CD4-positive, alpha-beta T cell (primary cell): ENCODE measurements around the gene SARM1. TPM values are rescaled to one million over a fixed set of nuclear protein-coding genes. Genes with fewer than 3 reads are reported as not detected.

Experiments
- ATAC-seq: fragments of 200-7000 bp; cut with Tn5 transposase; one replicate; pipeline ENCODE4 v1.10.0; 2022; ENCODE audit warnings: mild to moderate bottlenecking; ENCODE audit not compliant: poor library complexity
- CTCF ChIA-PET: fragments of 350-600 bp; sonication (Branson Sonifier 250); formaldehyde crosslinking; loops from one replicate; lab custom pipeline; 2021; ENCODE audit warnings: antibody characterized with exemption, inconsistent platforms; lab: Charles Lee
- POLR2A ChIA-PET: fragments of 350-600 bp; sonication (Branson Sonifier 250); formaldehyde crosslinking; loops from one replicate; lab custom pipeline; 2021; ENCODE audit warnings: antibody characterized with exemption, inconsistent platforms; lab: Charles Lee
- DNase-seq, 14 experiments: peaks; one replicate each; pipeline ENCODE4 v3.0.0-alpha.2; 2013 to 2020; ENCODE audit warnings: mixed read lengths in 2 of 14
- H3K27ac ChIP-seq, 2 donors: one replicate each; pipeline versions ENCODE4 v1.5.1 to v1.7.0; 2013; ENCODE audit warnings: low read length in 2 of 2, low read depth in 1 of 2, mild to moderate bottlenecking in 1 of 2
- H3K27me3 ChIP-seq, 2 experiments: 1 replicate in 1 of 2; 2 replicates in 1 of 2; pipeline versions ENCODE4 v1.6.1 to v1.7.0; 2013; ENCODE audit warnings: low read length in 2 of 2, control low read depth in 1 of 2, mild to moderate bottlenecking in 1 of 2, moderate library complexity in 1 of 2; ENCODE audit not compliant: insufficient read depth in 2 of 2, control insufficient read depth in 1 of 2
- H3K36me3 ChIP-seq: one replicate; pipeline ENCODE4 v1.6.1; 2013; ENCODE audit warnings: low read length, control low read depth; ENCODE audit not compliant: insufficient read depth
- H3K4me1 ChIP-seq: one replicate; pipeline ENCODE4 v1.6.1; 2013; ENCODE audit warnings: low read length, control low read depth; ENCODE audit not compliant: insufficient read depth
- H3K4me3 ChIP-seq: one replicate; pipeline ENCODE4 v1.5.1; 2013; ENCODE audit warnings: mild to moderate bottlenecking, low read length, moderate library complexity
- H3K9me3 ChIP-seq, 2 experiments: 1 replicate in 1 of 2; 2 replicates in 1 of 2; pipeline versions ENCODE4 v1.6.1 to v1.7.0; 2013; ENCODE audit warnings: low read length in 2 of 2, mild to moderate bottlenecking in 2 of 2, control low read depth in 1 of 2, moderate library complexity in 1 of 2; ENCODE audit not compliant: control insufficient read depth in 1 of 2, insufficient read depth in 1 of 2
- H3K27ac Mint-ChIP-seq: one replicate; pipeline ENCODE4 v1.8.0; 2020; ENCODE audit warnings: mixed read lengths
- H3K27me3 Mint-ChIP-seq: one replicate; pipeline ENCODE4 v1.8.0; 2021; ENCODE audit warnings: mixed read lengths
- H3K36me3 Mint-ChIP-seq: one replicate; pipeline ENCODE4 v1.8.0; 2021; ENCODE audit warnings: low read depth, mixed read lengths
- H3K4me1 Mint-ChIP-seq: one replicate; pipeline ENCODE4 v1.8.0; 2021; ENCODE audit warnings: low read depth, mixed read lengths
- H3K4me3 Mint-ChIP-seq: one replicate; pipeline ENCODE4 v1.8.0; 2020; ENCODE audit warnings: mild to moderate bottlenecking, mixed read lengths
- H3K9me3 Mint-ChIP-seq: one replicate; pipeline ENCODE4 v1.8.0; 2020; ENCODE audit warnings: mixed read lengths
- intact Hi-C, 2 experiments: fragments of 100-400 bp; cut with DNase I in 1 of 2; cut with micrococcal nuclease in 1 of 2; formaldehyde crosslinking; loops; one replicate each; pipeline versions ENCODE4 v1.15.1 to v1.9.0; 2023 to 2025; cut with DNase I, micrococcal nuclease
- polyA plus RNA-seq, 2 donors: library from polyadenylated mRNA; unstranded; fragments of 120-200 nt; gene quantifications; one replicate each; pipeline ENCODE4 v1.2.1, GENCODE V29; 2013
- total RNA-seq, 174 experiments: library from RNA in 2 of 174; stranded (reverse) in 2 of 174; gene quantifications; one replicate each; pipeline ENCODE4 v1.2.3 and lab custom pipeline; 2021 to 2026
- TF ChIP-seq, protein P1 (sequence below): fragments of 200-600 bp; IDR thresholded peaks from one replicate; pipeline ENCODE4 v1.8.0; 2022; ENCODE audit warnings: antibody characterized with exemption, mild to moderate bottlenecking

SARM1 gene
- total RNA-seq, result 10 to 100 TPM; 12.5 to 15.4 TPM
- 14.8 TPM for polyA plus RNA-seq (2013, experiment 1 of 2)
- 18.6 TPM for polyA plus RNA-seq (2013, experiment 2 of 2)
- 11.9 to 96.1 (median 50.9) reads per million in 172 experiments for total RNA-seq (lab: John Stamatoyannopoulos, UW)

DNA sequence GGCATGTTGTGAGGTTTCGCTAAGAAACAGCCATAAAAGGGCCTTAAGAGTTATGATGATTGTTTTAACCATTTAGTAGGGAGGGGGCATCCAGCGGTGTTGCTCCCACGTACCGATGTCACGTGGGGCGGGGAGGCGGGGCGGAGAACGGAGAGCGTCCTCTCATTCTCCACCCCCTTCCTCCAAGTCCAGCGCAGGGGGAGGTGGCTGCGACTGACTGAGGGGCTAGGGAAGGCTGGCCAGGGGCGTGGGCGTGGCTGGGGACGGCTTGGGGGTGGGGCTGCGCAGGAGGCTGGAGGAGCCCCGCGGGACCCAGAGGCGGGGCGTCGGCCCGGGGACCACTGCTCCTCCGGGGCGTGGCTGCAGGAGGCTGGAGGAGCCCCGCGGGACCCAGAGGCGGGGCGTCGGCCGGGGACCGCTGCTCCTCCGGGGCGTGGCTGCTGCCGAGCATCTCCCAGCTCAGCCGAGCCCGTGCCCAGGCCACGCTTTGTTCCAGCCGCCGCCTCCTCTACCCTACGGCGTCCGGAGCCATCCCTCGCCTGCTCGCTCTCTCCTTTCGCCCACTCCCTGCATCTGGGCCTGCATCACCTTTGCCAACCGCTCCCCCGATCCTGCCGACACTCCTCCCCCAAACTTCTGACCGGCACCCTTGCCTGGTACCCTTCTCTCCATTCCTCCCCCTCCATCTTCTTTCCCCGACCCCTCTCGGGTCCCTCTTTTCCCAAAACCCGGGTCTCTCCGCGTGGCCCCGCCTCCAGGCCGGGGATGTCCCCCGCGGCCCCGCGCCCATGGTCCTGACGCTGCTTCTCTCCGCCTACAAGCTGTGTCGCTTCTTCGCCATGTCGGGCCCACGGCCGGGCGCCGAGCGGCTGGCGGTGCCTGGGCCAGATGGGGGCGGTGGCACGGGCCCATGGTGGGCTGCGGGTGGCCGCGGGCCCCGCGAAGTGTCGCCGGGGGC lies at the start of gene SARM1:
Gene SARM1, plus strand, starts transcription at position 450 of the 958 bp plus-strand sequence. Its CDS starts 339 bp downstream, at position 789.
- H3K4me3 ChIP-seq, result peak within 1 kb of the TSS; percentile 83
- H3K4me1 ChIP-seq, result peaks cover 22% of the 10 kb centered on the region
- peak within 1 kb of the TSS; percentile 59 to 91 for H3K27ac ChIP-seq
- ChIA-PET POLR2A (interaction anchor here (1.7 to 6.1 kb wide), 4 partner anchors 14 to 53 kb away, joined by 6 to 34 read pairs (median 22); partner anchors contain the start of genes IFT20, POLDIP2, TMEM97 and TNFAIP1), CTCF (interaction anchor here (0.7 to 1.8 kb wide), 3 partner anchors 45 to 772 kb away, joined by 3 to 4 read pairs (median 3); no protein-coding TSS in a partner anchor)
- peaks cover 4% of the 10 kb centered on the region for H3K36me3 Mint-ChIP-seq
- H3K9me3 Mint-ChIP-seq, result no peaks in the 10 kb centered on the region
- H3K27ac Mint-ChIP-seq, result peak within 1 kb of the TSS; percentile 75
- TF ChIP-seq, protein P1, sequence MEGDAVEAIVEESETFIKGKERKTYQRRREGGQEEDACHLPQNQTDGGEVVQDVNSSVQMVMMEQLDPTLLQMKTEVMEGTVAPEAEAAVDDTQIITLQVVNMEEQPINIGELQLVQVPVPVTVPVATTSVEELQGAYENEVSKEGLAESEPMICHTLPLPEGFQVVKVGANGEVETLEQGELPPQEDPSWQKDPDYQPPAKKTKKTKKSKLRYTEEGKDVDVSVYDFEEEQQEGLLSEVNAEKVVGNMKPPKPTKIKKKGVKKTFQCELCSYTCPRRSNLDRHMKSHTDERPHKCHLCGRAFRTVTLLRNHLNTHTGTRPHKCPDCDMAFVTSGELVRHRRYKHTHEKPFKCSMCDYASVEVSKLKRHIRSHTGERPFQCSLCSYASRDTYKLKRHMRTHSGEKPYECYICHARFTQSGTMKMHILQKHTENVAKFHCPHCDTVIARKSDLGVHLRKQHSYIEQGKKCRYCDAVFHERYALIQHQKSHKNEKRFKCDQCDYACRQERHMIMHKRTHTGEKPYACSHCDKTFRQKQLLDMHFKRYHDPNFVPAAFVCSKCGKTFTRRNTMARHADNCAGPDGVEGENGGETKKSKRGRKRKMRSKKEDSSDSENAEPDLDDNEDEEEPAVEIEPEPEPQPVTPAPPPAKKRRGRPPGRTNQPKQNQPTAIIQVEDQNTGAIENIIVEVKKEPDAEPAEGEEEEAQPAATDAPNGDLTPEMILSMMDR, result no peak
- H3K4me3 Mint-ChIP-seq, result peak within 1 kb of the TSS; percentile 98
- no peaks in the 10 kb centered on the region for H3K36me3 ChIP-seq
- H3K27me3 Mint-ChIP-seq, result no peaks in the 10 kb centered on the region
- H3K27me3 ChIP-seq, result no peaks in the 10 kb centered on the region
- DNase-seq (peak; percentile 53 to 92 (median 74)), ATAC-seq (peak; percentile 85)
- intact Hi-C loops, result loop anchor here (1.0 to 2.0 kb wide), 3 partner anchors 13 to 53 kb away; partner anchors contain the start of genes IFT20 (in 1 of the 2), TMEM97 (in 1 of the 2) and TNFAIP1 (in 1 of the 2)
- no peaks in the 10 kb centered on the region for H3K9me3 ChIP-seq
- peaks cover 26% of the 10 kb centered on the region for H3K4me1 Mint-ChIP-seq

DNA sequence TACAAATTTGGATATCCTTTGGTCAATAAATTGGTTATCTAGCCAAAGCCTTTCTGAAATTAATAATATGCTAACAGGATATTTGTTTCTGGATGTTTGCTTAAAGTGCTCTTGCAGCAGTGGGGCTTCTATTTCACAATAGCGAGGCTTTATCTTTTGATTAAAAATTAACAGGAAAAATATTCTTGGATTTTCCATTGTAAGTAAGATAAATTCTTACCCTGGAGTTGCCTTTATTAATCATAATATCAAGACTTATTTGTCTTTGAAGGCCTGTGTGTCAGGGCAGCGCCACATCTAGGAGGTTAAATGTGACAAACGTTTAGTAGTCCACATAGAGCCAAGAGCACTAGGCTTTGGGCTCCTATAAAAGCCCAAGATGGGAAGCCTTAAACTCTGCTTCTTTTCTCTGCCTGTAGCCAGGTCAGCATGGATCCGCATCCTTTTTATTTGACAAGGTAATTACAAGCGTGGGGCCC lies 47.2 kb upstream of the SARM1 start:
- Histone ChIP-seq H3K36me3 (peaks cover 17% of the 10 kb centered on the region), H3K27ac (no peak overlapping the region), H3K4me3 (no peak overlapping the region), H3K27me3 (no peaks in the 10 kb centered on the region), H3K4me1 (peaks cover 6% of the 10 kb centered on the region), H3K9me3 (no peaks in the 10 kb centered on the region)
- ATAC-seq (no peak), DNase-seq (no peak)
- Mint-ChIP-seq H3K4me1 (peaks cover 10% of the 10 kb centered on the region), H3K9me3 (no peaks in the 10 kb centered on the region), H3K27me3 (no peaks in the 10 kb centered on the region), H3K27ac (no peak overlapping the region), H3K36me3 (peaks cover 32% of the 10 kb centered on the region), H3K4me3 (no peak overlapping the region)
- intact Hi-C loops, result no loop called here
- POLR2A ChIA-PET, result no interaction called here
- CTCF ChIA-PET, result no interaction called here
- TF ChIP-seq, protein P1, result no peak

DNA sequence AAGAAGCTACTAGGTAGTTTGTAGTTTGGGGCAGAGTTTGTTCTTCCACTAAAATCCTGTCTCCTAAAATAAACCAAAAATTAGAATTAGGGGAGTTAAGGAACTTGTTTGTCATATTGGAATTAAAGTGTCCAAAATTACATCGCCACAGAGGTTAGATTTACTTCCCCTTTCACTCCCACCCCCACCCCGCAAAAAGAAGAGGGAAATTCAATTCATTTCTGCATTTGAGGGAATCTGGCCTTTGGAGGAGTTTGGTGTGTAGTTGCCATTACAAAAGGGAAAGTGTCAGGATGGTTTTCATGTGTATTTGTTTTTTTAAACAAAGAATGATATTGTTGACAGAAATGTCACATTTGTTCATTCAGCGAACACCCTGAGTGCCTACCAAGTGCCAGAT lies 46.7 kb upstream of the SARM1 start:
- Histone ChIP-seq H3K4me1 (peaks cover 2% of the 10 kb centered on the region), H3K36me3 (peaks cover 20% of the 10 kb centered on the region), H3K27me3 (no peaks in the 10 kb centered on the region), H3K4me3 (no peak overlapping the region), H3K9me3 (no peaks in the 10 kb centered on the region), H3K27ac (no peak overlapping the region)
- H3K4me1 Mint-ChIP-seq, result peaks cover 5% of the 10 kb centered on the region
- intact Hi-C loops, result no loop called here
- POLR2A ChIA-PET, result interaction anchor here (1.8 kb wide), 1 partner anchor 11 kb away, joined by 7 read pairs; the partner anchor contains the start of genes IFT20 and TNFAIP1
- no peak for DNase-seq
- no peak overlapping the region for H3K4me3 Mint-ChIP-seq
- no peak for ATAC-seq
- H3K27me3 Mint-ChIP-seq, result no peaks in the 10 kb centered on the region
- no peak overlapping the region for H3K27ac Mint-ChIP-seq
- CTCF ChIA-PET, result interaction anchor here (0.7 kb wide), 1 partner anchor 73 kb away, joined by 3 read pairs; no protein-coding TSS in a partner anchor
- TF ChIP-seq, protein P1, result no peak
- H3K36me3 Mint-ChIP-seq, result peaks cover 35% of the 10 kb centered on the region
- H3K9me3 Mint-ChIP-seq, result no peaks in the 10 kb centered on the region
